NCI-H1105 (cell line): Measurements from ENCODE around the gene MORN1.
A peak's percentile ranks its signal among the peaks of the same experiment; 100 is the strongest.

Source experiments
- DNase-seq: peaks from one replicate; lab custom pipeline; 2025; lab: John Stamatoyannopoulos, UW

Gene MORN1

DNA sequence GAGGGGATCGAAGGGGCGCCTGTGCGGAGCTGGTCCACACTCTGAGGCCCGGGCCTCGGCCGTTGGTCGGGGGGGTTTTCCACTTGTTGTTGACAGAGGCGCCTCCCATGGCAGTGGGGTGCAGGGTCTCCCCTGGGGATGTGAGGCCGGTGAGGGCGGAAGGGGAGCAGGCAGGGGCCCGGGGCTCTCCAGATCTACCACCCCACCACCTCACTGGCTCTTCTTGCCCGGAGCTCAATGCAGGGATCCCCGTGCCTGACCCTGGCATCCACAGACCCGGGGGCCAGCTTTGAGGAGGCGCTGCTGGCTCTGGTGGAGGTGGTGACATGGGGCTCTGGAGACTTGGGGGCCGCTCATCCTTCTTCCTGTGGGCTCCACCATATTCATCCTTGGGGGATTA, 28.1 kb upstream of the MORN1 start:
- DNase-seq = no peak

DNA sequence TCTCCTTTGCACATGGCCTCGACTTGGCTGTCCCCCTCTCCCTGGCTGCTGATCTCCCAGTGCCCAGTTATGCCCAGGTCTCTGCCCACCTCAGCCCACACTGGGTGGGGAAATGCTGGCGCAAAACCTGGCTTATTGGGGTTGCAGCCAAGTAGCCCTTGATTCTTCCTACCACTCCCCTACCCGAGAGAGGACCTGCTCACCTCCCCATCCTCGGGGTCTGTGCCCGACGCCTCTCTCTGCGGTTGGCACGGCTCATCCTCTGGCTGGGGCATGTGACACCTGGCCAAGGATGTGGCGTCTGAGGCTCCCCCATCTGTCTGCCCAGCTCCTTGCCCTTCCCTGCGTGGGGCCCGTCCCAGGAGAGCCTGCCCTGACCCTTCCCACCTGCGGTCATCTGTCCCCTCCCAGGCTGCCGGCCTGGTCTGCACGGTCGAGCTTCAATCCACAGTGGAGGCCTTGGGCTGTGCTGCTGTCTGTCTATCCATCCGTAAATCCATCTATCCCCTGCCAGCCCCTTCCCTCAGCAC, 27.5 kb upstream of the MORN1 start:
- no peak for DNase-seq

GRCh38 chr1:2417833-2418225, 26.5 kb upstream of the MORN1 start:
- DNase-seq = no peak

DNA sequence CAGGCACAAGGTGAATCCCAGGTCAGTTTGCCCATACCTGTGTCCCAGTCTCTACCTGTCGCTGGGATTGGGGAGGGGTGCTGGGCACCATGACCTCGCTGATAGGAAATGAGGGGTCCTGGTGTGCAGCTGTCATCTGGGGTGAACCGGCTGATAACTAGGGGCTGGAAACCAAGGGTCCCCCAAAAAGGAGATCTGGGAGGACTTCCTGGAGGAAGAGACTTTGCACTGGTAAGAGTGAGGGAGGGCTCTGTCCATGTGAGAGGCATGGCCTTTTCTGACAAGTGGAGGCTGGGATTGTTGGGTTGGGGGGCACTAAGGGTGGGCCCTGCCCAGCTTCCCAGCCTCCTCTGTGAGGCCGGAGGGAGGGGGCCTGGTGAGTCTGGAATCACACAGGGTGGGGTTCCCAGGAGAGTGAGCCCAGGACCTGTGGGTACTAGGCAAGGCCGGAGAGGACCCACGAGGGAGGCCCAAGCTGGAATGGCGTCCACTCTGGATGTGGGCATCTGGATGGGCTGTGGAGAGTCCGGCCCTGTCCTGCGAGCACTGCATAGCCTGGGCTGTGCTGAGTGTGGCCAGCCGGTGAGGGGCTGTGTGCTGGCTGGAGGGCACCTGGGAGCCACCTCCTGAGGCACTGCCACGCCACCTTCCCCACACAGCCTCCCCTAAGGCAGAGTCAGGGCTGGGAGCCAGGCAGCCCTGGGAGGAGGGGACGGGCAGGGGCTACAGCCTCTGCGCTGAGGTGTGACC, 25.9 kb upstream of the MORN1 start:
- DNase-seq = no peak

DNA sequence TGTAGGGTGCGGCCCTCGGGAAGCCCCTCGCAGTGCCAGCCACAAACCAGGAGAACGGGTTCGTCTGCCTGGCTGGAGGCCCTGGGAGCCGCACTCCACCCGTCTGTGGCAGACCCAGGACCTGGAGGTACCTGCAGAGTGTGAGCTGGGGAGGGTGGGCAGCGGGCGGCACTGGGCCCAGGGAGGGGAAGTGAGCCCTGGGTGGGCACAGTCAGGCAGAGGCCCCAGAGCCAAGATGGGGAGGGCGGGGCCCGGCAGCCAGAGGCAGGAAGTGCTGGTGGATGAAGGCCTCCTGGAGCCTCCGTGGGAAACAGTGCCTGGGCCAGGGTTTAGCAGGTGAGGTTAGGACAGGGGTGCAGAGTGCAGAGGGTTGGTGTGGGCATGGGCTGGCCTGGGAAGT, 25.0 kb upstream of the MORN1 start:
- no peak for DNase-seq

DNA sequence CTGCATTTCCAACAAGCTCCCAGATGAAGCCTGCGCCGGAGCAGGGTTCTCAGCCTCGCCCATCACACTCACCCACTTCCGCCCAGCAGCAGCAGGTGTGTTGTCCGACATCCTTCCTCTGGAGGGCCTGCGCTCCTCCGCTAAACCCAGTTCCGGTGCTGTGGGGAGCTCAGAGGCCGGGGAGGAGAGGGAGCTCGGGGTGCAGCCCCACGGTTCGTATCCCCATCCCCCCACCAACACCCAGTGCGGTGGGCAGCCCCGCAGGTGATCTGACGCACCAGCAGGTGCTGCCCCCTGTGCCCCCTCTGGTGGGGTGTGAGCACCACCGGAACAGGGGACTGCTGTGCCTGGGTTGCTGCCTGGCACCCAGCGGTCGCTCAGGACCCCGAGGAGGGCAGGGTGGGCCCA, 24.5 kb upstream of the MORN1 start:
- no peak for DNase-seq

DNA sequence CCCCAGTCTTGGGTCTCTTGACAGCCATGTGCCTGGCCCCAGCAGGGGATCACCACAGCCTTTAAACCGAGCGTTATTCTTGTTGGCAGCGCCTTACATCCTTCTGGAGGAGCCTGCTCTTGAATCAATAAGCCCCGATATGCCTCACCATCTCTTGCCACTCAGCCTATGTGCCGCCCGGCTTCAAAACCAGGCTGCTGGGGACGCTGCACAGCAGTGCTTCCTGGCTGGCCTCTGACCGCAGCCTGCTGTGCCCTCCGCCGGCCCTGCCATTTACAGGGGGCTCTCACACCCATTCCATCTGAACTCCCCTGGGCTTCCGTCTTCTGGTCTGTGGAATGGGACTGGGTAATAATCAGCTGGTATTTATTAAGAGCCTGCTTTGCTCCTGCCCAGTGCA, 24.0 kb upstream of the MORN1 start:
- no peak for DNase-seq

- DNase-seq = peak; percentile 52
Measured at GRCh38 chr1:2414297-2414958, 23.1 kb upstream of the MORN1 start.

GRCh38 chr1:2413495-2414296, 22.3 kb upstream of the MORN1 start:
- no peak for DNase-seq

GRCh38 chr1:2412773-2413494, 21.6 kb upstream of the MORN1 start:
- peak; percentile 19 for DNase-seq

DNA sequence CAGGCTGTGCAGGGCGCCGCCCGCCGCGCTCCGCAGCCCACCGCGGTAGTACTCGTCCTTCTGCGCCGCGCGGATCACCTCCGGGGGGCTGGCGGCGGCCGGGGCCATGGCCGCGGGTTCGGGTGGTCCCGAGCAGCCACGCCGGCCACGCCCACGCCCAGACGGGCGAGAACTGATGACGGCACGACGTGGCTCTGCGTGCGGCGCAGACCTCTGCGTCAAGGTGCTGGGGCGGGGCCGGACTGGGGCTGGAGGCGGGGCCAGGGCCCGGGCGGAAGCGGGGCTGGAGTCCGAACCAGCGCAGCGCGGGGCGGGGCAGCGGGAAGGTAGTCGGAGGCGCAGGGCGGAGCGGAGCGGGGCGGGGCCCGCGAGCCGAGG, 21.0 kb upstream of the MORN1 start, which contains the start of gene PEX10:
TSS of gene PEX10 (minus strand) at position 170 of the 378 bp plus-strand sequence. CDS start at position 108, 62 bp downstream.
- peak; percentile 96 for DNase-seq

DNA sequence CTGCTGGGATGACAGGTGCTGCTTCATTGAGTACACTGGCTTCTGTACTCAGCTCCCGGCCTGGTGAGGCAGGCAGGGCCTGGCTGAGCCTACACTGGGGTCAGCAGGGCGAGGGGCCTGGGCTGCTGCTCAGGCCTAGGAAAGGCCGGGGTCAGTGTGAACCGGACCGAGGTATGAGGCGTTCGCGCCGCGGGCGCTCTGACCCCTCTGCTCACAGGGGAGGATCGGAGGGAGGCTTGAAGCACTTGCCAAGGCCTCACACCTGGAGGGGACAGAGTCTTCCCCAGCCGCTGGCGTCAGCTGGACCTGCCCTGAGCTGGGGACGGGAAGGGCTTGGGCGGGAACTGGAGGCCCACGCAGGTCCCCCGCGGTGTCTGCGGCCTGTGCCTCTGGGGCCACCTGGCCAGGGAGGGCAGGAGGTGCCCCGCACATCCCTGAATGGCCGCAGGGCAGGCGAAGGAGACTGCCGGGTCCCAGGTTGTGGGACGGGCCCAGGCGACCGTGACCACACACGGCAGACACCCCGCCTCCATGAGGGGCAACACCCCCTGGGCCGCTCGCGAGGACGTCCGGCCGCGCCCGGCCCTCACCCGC, 20.5 kb upstream of the MORN1 start:
- no peak for DNase-seq

GRCh38 chr1:2409745-2410144, 18.4 kb upstream of the MORN1 start:
- DNase-seq = no peak

DNA sequence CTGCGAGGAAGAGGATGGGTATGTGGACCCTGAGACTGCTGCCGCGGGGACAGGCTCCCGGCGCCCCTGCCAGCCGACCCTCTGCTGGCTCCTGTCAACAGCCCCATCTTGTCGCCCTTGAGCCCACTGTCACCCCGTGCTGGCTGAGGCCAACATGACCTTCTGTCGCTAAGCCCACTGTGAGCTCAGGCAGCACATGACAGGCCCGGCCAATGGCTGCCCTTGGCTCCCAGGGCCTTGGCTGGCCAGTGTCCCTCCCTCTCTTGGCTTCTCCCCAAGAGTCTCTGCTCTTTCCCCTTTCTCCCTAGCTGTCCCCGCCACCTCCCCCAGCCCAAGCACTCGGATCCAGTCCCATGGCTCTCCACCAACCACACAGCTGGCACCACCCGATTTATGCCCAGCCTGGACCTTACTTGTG, 17.5 kb upstream of the MORN1 start:
- no peak for DNase-seq

- DNase-seq = no peak
Measured at GRCh38 chr1:2408456-2408855, 17.1 kb upstream of the MORN1 start.

- DNase-seq = no peak
Measured at GRCh38 chr1:2407991-2408275, 16.6 kb upstream of the MORN1 start.

- no peak for DNase-seq
Measured at GRCh38 chr1:2407166-2407990, 16.0 kb upstream of the MORN1 start.

- DNase-seq = no peak
Measured at GRCh38 chr1:2406451-2407041, 15.2 kb upstream of the MORN1 start.

DNA sequence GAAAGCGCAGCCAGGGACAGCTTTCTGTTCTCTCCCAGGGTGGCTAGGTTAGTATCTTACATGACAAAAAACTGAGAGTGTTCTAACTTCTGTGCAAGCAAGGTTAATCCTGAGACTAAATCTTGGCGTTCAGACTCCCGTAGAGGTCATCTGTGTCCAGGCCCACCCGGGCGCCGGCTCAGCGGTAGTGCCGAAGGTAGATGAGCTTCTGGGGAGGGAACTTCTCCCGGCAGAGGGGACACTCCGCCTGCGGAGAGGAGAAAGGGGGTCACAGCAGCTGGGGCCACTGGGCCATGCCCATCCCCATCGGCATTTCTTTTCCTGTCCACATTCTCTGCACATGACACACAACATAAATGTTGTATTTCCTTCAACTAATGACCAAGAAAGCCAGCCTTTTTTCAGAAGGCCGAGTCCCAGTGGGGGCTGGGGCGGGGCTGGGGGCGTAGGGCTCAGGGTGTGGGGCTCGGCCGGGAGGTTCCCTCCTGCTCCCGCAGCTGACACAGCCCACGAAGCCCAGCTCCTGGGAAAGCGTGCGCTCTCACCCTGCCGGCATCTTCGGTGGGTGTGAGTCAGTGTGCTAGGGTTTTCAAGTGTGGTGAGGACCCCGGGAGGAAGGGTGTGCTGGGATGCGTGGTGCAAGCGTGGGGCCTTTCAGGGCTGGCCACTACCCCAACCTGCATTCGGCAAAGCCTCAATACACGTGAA, 14.4 kb upstream of the MORN1 start:
- DNase-seq = no peak
